Adrenal gland (tissue), 12 donors: Measurements from ENCODE around the gene GALR2. TPM values are rescaled to one million over a fixed set of nuclear protein-coding genes. Genes with fewer than 3 reads are reported as not detected.

Experiments used
- DNase-seq, 7 donors: peaks; one replicate each; pipeline ENCODE4 v3.0.0-alpha.2; 2019 to 2020
- H3K27ac ChIP-seq, 5 donors: fragments of 200-600 bp; sonication (generic) in 4 of 5; 1 replicate in 3 of 5; 2 replicates in 2 of 5; pipeline versions ENCODE4 v1.5.1 to v1.8.0; 2016 to 2020; ENCODE audit warnings: mild to moderate bottlenecking in 1 of 5
- H3K27me3 ChIP-seq: fragments of 200-600 bp; 2 replicates; pipeline ENCODE4 v1.8.0; 2021
- H3K36me3 ChIP-seq, 2 donors: fragments of 200-600 bp; replicated peaks in 1 of 2; 1 replicate in 1 of 2; 2 replicates in 1 of 2; pipeline versions ENCODE4 v1.5.1 to v1.8.0; 2018 to 2022
- H3K4me1 ChIP-seq, 2 donors: fragments of 200-600 bp; replicated peaks in 1 of 2; 1 replicate in 1 of 2; 2 replicates in 1 of 2; pipeline versions ENCODE4 v1.5.1 to v1.8.0; 2018 to 2021
- H3K4me3 ChIP-seq, 4 donors: fragments of 200-600 bp; sonication (generic) in 3 of 4; one replicate each; pipeline ENCODE4 v1.5.1; 2016 to 2018
- H3K9me3 ChIP-seq, 3 donors: fragments of 200-600 bp; sonication (generic) in 1 of 3; replicated peaks in 1 of 3; 1 replicate in 2 of 3; 2 replicates in 1 of 3; pipeline versions ENCODE4 v1.5.1 to v1.8.0; 2016 to 2021
- CTCF ChIP-seq, 6 experiments: fragments of 450-650 bp in 4 of 6; fragments of 200-600 bp in 2 of 6; sonication (generic) in 1 of 6; IDR thresholded peaks; 1 replicate in 5 of 6; 2 replicates in 1 of 6; pipeline versions ENCODE4 v1.5.1 to v1.8.0; 2016 to 2021; ENCODE audit warnings: antibody characterized with exemption in 6 of 6, mild to moderate bottlenecking in 2 of 6, moderate library complexity in 1 of 6
- POLR2A ChIP-seq, 2 donors: fragments of 450-650 bp; IDR thresholded peaks; one replicate each; pipeline ENCODE4 v1.6.1; 2017; ENCODE audit warnings: antibody characterized with exemption in 2 of 2, mild to moderate bottlenecking in 2 of 2, moderate library complexity in 1 of 2
- WGBS, 4 donors: extraction: QIAGEN DNeasy Blood & Tissue Kit in 2 of 4; methylation state at CpG; one replicate each; pipeline versions ENCODE4 v1.1.5 to v1.1.7; 2013 to 2017; 5-methylcytosine and 5-hydroxymethylcytosine counted together
- intact Hi-C, 2 donors: fragments of 100-400 bp; cut with DNase I; formaldehyde crosslinking; loops; one replicate each; pipeline versions ENCODE4 v1.14.1 to v1.15.0; 2022 to 2023
- polyA plus RNA-seq, 3 donors: library from polyadenylated mRNA; stranded (reverse); fragments of 200-250 nt in 2 of 3; fragments of 350-450 nt in 1 of 3; fragmentation: Illumina TruSeq in 1 of 3; extraction: RNeasy Lipid Tissue Mini Kit (QIAGEN cat#74804) in 1 of 3; gene quantifications; one replicate each; pipeline ENCODE4 v1.2.3, GENCODE V29; 2013 to 2014
- total RNA-seq, 9 donors: library from RNA; depleted of rRNA in 4 of 9; stranded (reverse); fragments of >200 nt in 4 of 9; fragments of 120-200 nt in 1 of 9; fragmentation: NEBNext Ultra II Directional in 1 of 9; extraction: Animal tissue kit (Norgen Biotek cat#: 25700) in 1 of 9; gene quantifications; one replicate each; pipeline versions ENCODE4 v1.1.0 to v1.2.4, GENCODE V29; 2013 to 2023
- donor health status: healthy with polysubstance abuse.
- donor health status: Bipolar disorder and iron deficiency.
- donor health status: DM: yes; HTN: yes; CAD: no.
- donor health status: DM: no; HTN: no; CAD: no.
- donor health status: DM: no; HTN: no; CAD: no.
- donor health status: DM: yes; HTN: yes; CAD: no.

Gene GALR2
- total and polyA plus RNA-seq, 12 donors, result 0.27 TPM; not detected in 11

- DNase-seq, result no peak
- Histone ChIP-seq H3K4me3 (no peak overlapping the region), H3K36me3 (no peaks in the 10 kb centered on the region), H3K9me3 (no peaks in the 10 kb centered on the region), H3K27me3 (no peaks in the 10 kb centered on the region), H3K4me1 (no peaks in the 10 kb centered on the region), H3K27ac (no peak overlapping the region)
- 67 to 77% (median 72%) methylated on average over 2 of the region's 2 CpGs for WGBS, 4 donors
- TF ChIP-seq CTCF (IDR thresholded peaks at IDR 0.05), result no peak
- no peak for TF ChIP-seq POLR2A (IDR thresholded peaks at IDR 0.05)
- intact Hi-C loops, result no loop called here
These were observed 37.4 kb downstream of the GALR2 start for GRCh38 chr17:76111956-76112355.

GRCh38 chr17:76115138-76115754, 40.7 kb downstream of the GALR2 start:
- Histone ChIP-seq H3K4me3 (no peak overlapping the region), H3K4me1 (no peaks in the 10 kb centered on the region), H3K9me3 (no peaks in the 10 kb centered on the region), H3K36me3 (no peaks in the 10 kb centered on the region), H3K27me3 (no peaks in the 10 kb centered on the region), H3K27ac (no peak overlapping the region)
- TF ChIP-seq POLR2A (IDR thresholded peaks at IDR 0.05) (no peak), CTCF (IDR thresholded peaks at IDR 0.05) (no peak)
- intact Hi-C loops, result no loop called here
- 82 to 90% (median 84%) methylated on average over 7 of the region's 7 CpGs for WGBS, 4 donors
- no peak for DNase-seq

- WGBS, 4 donors, result 74 to 79% (median 76%) methylated on average over 17 to 19 of the region's 19 CpGs
- TF ChIP-seq CTCF (IDR thresholded peaks at IDR 0.05), result no peak
- TF ChIP-seq POLR2A (IDR thresholded peaks at IDR 0.05), result no peak
- H3K4me1 ChIP-seq, result peaks cover 0 to 4% of the 10 kb centered on the region in 2 donors
- intact Hi-C loops, result loop anchor here (2.0 to 5.0 kb wide), 3 partner anchors 63 to 178 kb away; no protein-coding TSS in a partner anchor
- no peak overlapping the region for H3K27ac ChIP-seq
- no peak for DNase-seq
- H3K27me3 ChIP-seq, result no peaks in the 10 kb centered on the region
- no peaks in the 10 kb centered on the region for H3K36me3 ChIP-seq
- no peak overlapping the region for H3K4me3 ChIP-seq
- H3K9me3 ChIP-seq, result no peaks in the 10 kb centered on the region
These were observed 45.1 kb downstream of the GALR2 start for GRCh38 chr17:76119409-76120371.

- Histone ChIP-seq H3K27me3 (no peaks in the 10 kb centered on the region), H3K27ac (no peak overlapping the region), H3K4me3 (no peak overlapping the region), H3K9me3 (no peaks in the 10 kb centered on the region), H3K36me3 (no peaks in the 10 kb centered on the region), H3K4me1 (peaks cover 0 to 4% of the 10 kb centered on the region in 2 donors)
- intact Hi-C loops, result loop anchor here (2.0 to 5.0 kb wide), 3 partner anchors 62 to 177 kb away; no protein-coding TSS in a partner anchor
- TF ChIP-seq CTCF (IDR thresholded peaks at IDR 0.05), result no peak
- no peak for DNase-seq
- 68 to 86% (median 84%) methylated on average over 5 of the region's 5 CpGs for WGBS, 4 donors
These were observed 46.1 kb downstream of the GALR2 start for GRCh38 chr17:76120658-76121008.
